Measurements from ENCODE around the gene KRTAP5-7. TPM values are rescaled to one million over a fixed set of nuclear protein-coding genes. Genes with fewer than 3 reads are reported as not detected.
"Not testable (repeated sequence)": the region's sequence is repeated elsewhere in the genome, so short reads cannot be mapped to it uniquely, and the experiment has no call there.

KRTAP5-7 gene
- total and polyA plus RNA-seq, 2 experiments from 2014 or later = not detected

GRCh38 chr11:71539971-71540370 lies 12.9 kb downstream of the KRTAP5-7 start:
- DNase-seq (ENCODE audit: low spot score); H3K9me3 Mint-ChIP-seq; H3K27me3 ChIP-seq (ENCODE audit: insufficient read depth); H3K4me3 ChIP-seq; H3K4me2 ChIP-seq; H3K4me3 Mint-ChIP-seq; H2AFZ ChIP-seq; ATAC-seq; H3K27ac ChIP-seq (ENCODE audit: low read depth); H3K9me2 ChIP-seq (ENCODE audit: insufficient read depth); H3K36me3 ChIP-seq (ENCODE audit: insufficient read depth); H3K79me2 ChIP-seq (replicated peaks; ENCODE audit: insufficient read depth); H3K4me1 ChIP-seq (ENCODE audit: insufficient read depth); H4K20me1 ChIP-seq (replicated peaks; ENCODE audit: insufficient read depth); H3K36me3 Mint-ChIP-seq (ENCODE audit: low read depth); H3K27ac Mint-ChIP-seq; H3K4me1 Mint-ChIP-seq; H3K27me3 Mint-ChIP-seq (ENCODE audit: insufficient read depth, low read depth, poor library complexity); H3F3A ChIP-seq (replicated peaks; ENCODE audit: low read depth): not testable (repeated sequence)

DNA sequence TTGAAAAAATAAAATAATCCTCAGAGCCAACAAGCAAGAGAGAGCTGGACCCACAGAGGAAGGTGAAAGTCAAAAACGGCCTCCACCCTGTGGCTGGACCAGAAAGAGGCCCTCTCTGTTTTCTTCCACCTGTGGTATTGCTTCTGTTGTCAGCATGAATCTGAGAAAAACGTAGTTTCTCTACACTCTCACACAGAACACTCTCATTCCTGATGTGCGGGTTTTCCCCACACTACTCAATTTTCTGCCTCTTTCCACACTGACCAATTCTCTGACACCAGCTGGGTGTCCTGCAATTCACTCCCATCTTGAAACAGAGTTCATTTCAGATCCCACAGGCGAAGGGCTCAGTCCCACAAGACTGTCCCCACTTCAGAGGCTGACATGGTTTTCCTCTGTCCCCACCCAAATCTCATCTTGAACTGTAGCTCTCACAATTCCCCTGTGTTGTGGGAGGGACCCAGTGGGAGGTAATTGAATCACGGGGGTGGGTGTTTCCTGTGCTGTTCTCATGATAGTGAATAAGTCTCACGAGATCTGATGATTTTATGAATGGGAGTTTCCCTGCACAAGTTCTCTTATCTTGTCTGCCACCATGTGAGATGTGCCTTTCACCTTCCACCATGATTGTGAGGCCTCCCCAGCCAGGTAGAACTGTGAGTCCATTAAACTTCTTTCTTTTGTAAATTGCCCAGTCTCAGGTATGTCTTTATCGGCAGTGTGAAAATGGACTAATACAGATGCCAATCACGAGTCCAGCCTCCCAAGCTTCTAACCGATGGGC lies 13.6 kb downstream of the KRTAP5-7 start:
- not testable (repeated sequence) for H3K9me3 Mint-ChIP-seq; H3F3A ChIP-seq (replicated peaks; ENCODE audit: low read depth); H3K79me2 ChIP-seq (replicated peaks; ENCODE audit: insufficient read depth); H3K27me3 ChIP-seq (ENCODE audit: insufficient read depth); H3K36me3 Mint-ChIP-seq (ENCODE audit: low read depth); H3K36me3 ChIP-seq (ENCODE audit: insufficient read depth); H3K4me3 ChIP-seq; H2AFZ ChIP-seq; DNase-seq (ENCODE audit: low spot score); H3K9me2 ChIP-seq (ENCODE audit: insufficient read depth); H3K27ac Mint-ChIP-seq; H4K20me1 ChIP-seq (replicated peaks; ENCODE audit: insufficient read depth); H3K27ac ChIP-seq (ENCODE audit: low read depth); H3K4me3 Mint-ChIP-seq; H3K4me2 ChIP-seq; ATAC-seq; H3K27me3 Mint-ChIP-seq (ENCODE audit: insufficient read depth, low read depth, poor library complexity)
- H3K4me1 Mint-ChIP-seq = peaks cover 12% of the 10 kb centered on the region
- peaks cover 10% of the 10 kb centered on the region; the same call in 1 of the 2 replicates for H3K4me1 ChIP-seq (ENCODE audit: insufficient read depth)

- Mint-ChIP-seq H3K27me3 (ENCODE audit: insufficient read depth, low read depth, poor library complexity) (peaks cover 5% of the 10 kb centered on the region), H3K4me1 (peaks cover 12% of the 10 kb centered on the region), H3K4me3 (no peak overlapping the region), H3K27ac (no peak overlapping the region), H3K36me3 (ENCODE audit: low read depth) (peaks cover 16% of the 10 kb centered on the region; the same call in 2 of the 3 replicates), H3K9me3 (peaks cover 18% of the 10 kb centered on the region)
- no peak for DNase-seq (ENCODE audit: low spot score)
- Histone ChIP-seq H3K4me2 (no peak overlapping the region), H3K36me3 (ENCODE audit: insufficient read depth) (no peaks in the 10 kb centered on the region), H3K79me2 (replicated peaks; ENCODE audit: insufficient read depth) (no peaks in the 10 kb centered on the region), H2AFZ (no peak overlapping the region), H3K4me3 (no peak overlapping the region), H3K27me3 (ENCODE audit: insufficient read depth) (no peaks in the 10 kb centered on the region), H3F3A (replicated peaks; ENCODE audit: low read depth) (no peaks in the 10 kb centered on the region), H3K27ac (ENCODE audit: low read depth) (no peak overlapping the region), H4K20me1 (replicated peaks; ENCODE audit: insufficient read depth) (no peaks in the 10 kb centered on the region), H3K4me1 (ENCODE audit: insufficient read depth) (peaks cover 10% of the 10 kb centered on the region; the same call in 1 of the 2 replicates), H3K9me2 (ENCODE audit: insufficient read depth) (peaks cover 6% of the 10 kb centered on the region; the same call in 1 of the 2 replicates)
- no peak for ATAC-seq
- TF ChIP-seq JUNB (IDR thresholded peaks at IDR 0.05; ENCODE audit: unreplicated experiment) = no peak
- TF ChIP-seq CTCF (conservative IDR thresholded peaks at IDR 0.05; ENCODE audit: low read depth in 2 of 2) = no peak
- TF ChIP-seq ZNF331 (CRISPR knock-in tag; IDR thresholded peaks at IDR 0.05; ENCODE audit: low read depth) = no peak
- no peak for TF ChIP-seq EZH2 (IDR thresholded peaks at IDR 0.05; ENCODE audit: low read depth, unreplicated experiment)
- no peak for TF ChIP-seq NANOG (IDR thresholded peaks at IDR 0.05; ENCODE audit: borderline replicate concordance)
- no peak for TF ChIP-seq ZNF114 (CRISPR knock-in tag; IDR thresholded peaks at IDR 0.05)
- no peak for TF ChIP-seq REST (IDR thresholded peaks at IDR 0.05; ENCODE audit: unreplicated experiment)
- TF ChIP-seq EZH2phosphoT487 (IDR thresholded peaks at IDR 0.05; ENCODE audit: unreplicated experiment) = no peak
Observed at GRCh38 chr11:71542382-71542781, 15.3 kb downstream of the KRTAP5-7 start.
